Measurements from ENCODE around the gene VDR.

Gene VDR

GRCh38 chr12:47884501-47884900 lies 20.3 kb downstream of the VDR start:
- Mint-ChIP-seq H3K4me1 (peaks cover 21% of the 10 kb centered on the region), H3K36me3 (ENCODE audit: insufficient read depth) (peaks cover 3% of the 10 kb centered on the region), H3K9me3 (no peaks in the 10 kb centered on the region), H3K4me3 (no peak overlapping the region), H3K27ac (ENCODE audit: low read depth) (no peak overlapping the region), H3K27me3 (peaks cover 11% of the 10 kb centered on the region)
- ATAC-seq (replicated peaks; ENCODE audit: extremely low read depth, poor library complexity, severe bottlenecking): no peak
- no peak for DNase-seq (ENCODE audit: low spot score in 2 of 2)

GRCh38 chr12:47883663-47884195 lies 21.1 kb downstream of the VDR start:
- Mint-ChIP-seq H3K4me1 (peaks cover 19% of the 10 kb centered on the region), H3K36me3 (ENCODE audit: insufficient read depth) (peaks cover 3% of the 10 kb centered on the region), H3K27ac (ENCODE audit: low read depth) (no peak overlapping the region)

GRCh38 chr12:47882781-47883546 lies 21.8 kb downstream of the VDR start:
- DNase-seq (ENCODE audit: low spot score in 2 of 2) (no peak), ATAC-seq (replicated peaks; ENCODE audit: extremely low read depth, poor library complexity, severe bottlenecking) (no peak)
- H3K27me3 Mint-ChIP-seq: peaks cover 11% of the 10 kb centered on the region
- peak overlapping the region; percentile 59 for H3K4me3 Mint-ChIP-seq
- peaks cover 15% of the 10 kb centered on the region for H3K4me1 Mint-ChIP-seq
- H3K36me3 Mint-ChIP-seq (ENCODE audit: insufficient read depth): peaks cover 3% of the 10 kb centered on the region
- H3K9me3 Mint-ChIP-seq: no peaks in the 10 kb centered on the region
- no peak overlapping the region for H3K27ac Mint-ChIP-seq (ENCODE audit: low read depth)

More at GRCh38 chr12:47883663-47884195, 21.1 kb downstream of the VDR start:
- DNase-seq (ENCODE audit: low spot score in 2 of 2) (no peak), ATAC-seq (replicated peaks; ENCODE audit: extremely low read depth, poor library complexity, severe bottlenecking) (no peak)
- Mint-ChIP-seq H3K27me3 (peaks cover 11% of the 10 kb centered on the region), H3K4me3 (no peak overlapping the region), H3K9me3 (no peaks in the 10 kb centered on the region)

GRCh38 chr12:47881826-47882427 lies 22.9 kb downstream of the VDR start:
- no peaks in the 10 kb centered on the region for H3K9me3 Mint-ChIP-seq
- H3K4me3 Mint-ChIP-seq: peak overlapping the region; percentile 43
- H3K27me3 Mint-ChIP-seq: peaks cover 11% of the 10 kb centered on the region
- H3K27ac Mint-ChIP-seq (ENCODE audit: low read depth): no peak overlapping the region
- DNase-seq (ENCODE audit: low spot score in 2 of 2): no peak
- H3K36me3 Mint-ChIP-seq (ENCODE audit: insufficient read depth): peaks cover 3% of the 10 kb centered on the region
- H3K4me1 Mint-ChIP-seq: peaks cover 15% of the 10 kb centered on the region
- no peak for ATAC-seq (replicated peaks; ENCODE audit: extremely low read depth, poor library complexity, severe bottlenecking)

GRCh38 chr12:47881051-47881450 lies 23.7 kb downstream of the VDR start:
- DNase-seq (ENCODE audit: low spot score in 2 of 2) (no peak), ATAC-seq (replicated peaks; ENCODE audit: extremely low read depth, poor library complexity, severe bottlenecking) (no peak)
- no peak overlapping the region for H3K4me3 Mint-ChIP-seq
- H3K36me3 Mint-ChIP-seq (ENCODE audit: insufficient read depth): peaks cover 3% of the 10 kb centered on the region
- H3K4me1 Mint-ChIP-seq: peaks cover 15% of the 10 kb centered on the region
- no peak overlapping the region for H3K27ac Mint-ChIP-seq (ENCODE audit: low read depth)
- H3K9me3 Mint-ChIP-seq: no peaks in the 10 kb centered on the region
- peaks cover 11% of the 10 kb centered on the region for H3K27me3 Mint-ChIP-seq

GRCh38 chr12:47878918-47879481 lies 25.8 kb downstream of the VDR start:
- H3K9me3 Mint-ChIP-seq: no peaks in the 10 kb centered on the region
- no peak overlapping the region for H3K27ac Mint-ChIP-seq (ENCODE audit: low read depth)
- ATAC-seq (replicated peaks; ENCODE audit: extremely low read depth, poor library complexity, severe bottlenecking): no peak
- H3K36me3 Mint-ChIP-seq (ENCODE audit: insufficient read depth): no peaks in the 10 kb centered on the region
- peaks cover 6% of the 10 kb centered on the region for H3K4me1 Mint-ChIP-seq
- H3K27me3 Mint-ChIP-seq: peaks cover 11% of the 10 kb centered on the region
- H3K4me3 Mint-ChIP-seq: no peak overlapping the region
- no peak for DNase-seq (ENCODE audit: low spot score in 2 of 2)

- Mint-ChIP-seq H3K27ac (ENCODE audit: low read depth) (no peak overlapping the region), H3K9me3 (no peaks in the 10 kb centered on the region), H3K27me3 (peaks cover 11% of the 10 kb centered on the region), H3K36me3 (ENCODE audit: insufficient read depth) (peaks cover 3% of the 10 kb centered on the region), H3K4me1 (peaks cover 6% of the 10 kb centered on the region), H3K4me3 (no peak overlapping the region)
- ATAC-seq (replicated peaks; ENCODE audit: extremely low read depth, poor library complexity, severe bottlenecking) (no peak), DNase-seq (ENCODE audit: low spot score in 2 of 2) (no peak)
Measured at GRCh38 chr12:47878293-47878917, 26.4 kb downstream of the VDR start.

- ATAC-seq (replicated peaks; ENCODE audit: extremely low read depth, poor library complexity, severe bottlenecking) (no peak), DNase-seq (ENCODE audit: low spot score in 2 of 2) (no peak)
- peaks cover 8% of the 10 kb centered on the region for H3K27me3 Mint-ChIP-seq
- peaks cover 4% of the 10 kb centered on the region for H3K4me1 Mint-ChIP-seq
- H3K27ac Mint-ChIP-seq (ENCODE audit: low read depth): no peak overlapping the region
- H3K36me3 Mint-ChIP-seq (ENCODE audit: insufficient read depth): peaks cover 3% of the 10 kb centered on the region
- H3K9me3 Mint-ChIP-seq: no peaks in the 10 kb centered on the region
- no peak overlapping the region for H3K4me3 Mint-ChIP-seq
Measured at GRCh38 chr12:47877081-47877480, 27.7 kb downstream of the VDR start.

- no peak for ATAC-seq (replicated peaks; ENCODE audit: extremely low read depth, poor library complexity, severe bottlenecking)
- no peak overlapping the region for H3K27ac Mint-ChIP-seq (ENCODE audit: low read depth)
Measured at GRCh38 chr12:47876440-47876960, 28.3 kb downstream of the VDR start.

DNA sequence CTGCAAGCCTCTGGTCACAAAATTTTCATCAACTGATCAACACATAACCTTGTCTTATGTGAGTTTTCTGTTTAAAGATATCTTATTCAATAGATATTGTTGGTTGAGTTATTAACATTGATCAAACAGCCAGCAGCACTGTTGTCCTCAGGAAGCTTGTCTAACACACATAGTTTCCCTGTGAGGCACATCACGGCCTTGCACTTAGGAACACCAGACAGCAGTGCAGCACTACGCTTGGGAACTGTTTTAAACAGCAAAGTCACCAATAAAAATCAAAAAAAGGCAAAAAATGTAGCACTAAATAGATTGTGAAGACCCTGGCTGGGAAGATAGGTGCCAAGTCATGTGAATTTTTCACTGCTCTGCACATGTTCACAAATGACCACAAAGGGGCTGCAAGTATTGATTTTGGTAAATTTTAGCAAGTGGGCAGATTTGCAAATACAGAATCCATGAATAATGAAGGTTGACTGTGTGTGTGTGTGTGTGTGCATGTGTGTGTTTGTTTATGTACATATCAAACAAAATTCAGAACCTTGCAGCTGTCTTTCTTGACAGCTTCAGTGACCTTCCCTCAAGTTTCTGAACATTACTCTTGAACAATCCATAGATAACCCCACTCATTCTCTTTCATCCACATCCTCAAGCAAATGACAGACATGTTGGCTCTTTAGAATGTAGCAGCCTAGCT lies 28.9 kb downstream of the VDR start:
- Mint-ChIP-seq H3K36me3 (ENCODE audit: insufficient read depth) (peaks cover 3% of the 10 kb centered on the region), H3K4me1 (no peaks in the 10 kb centered on the region), H3K9me3 (no peaks in the 10 kb centered on the region), H3K4me3 (no peak overlapping the region), H3K27ac (ENCODE audit: low read depth) (no peak overlapping the region), H3K27me3 (no peaks in the 10 kb centered on the region)
- ATAC-seq (replicated peaks; ENCODE audit: extremely low read depth, poor library complexity, severe bottlenecking): no peak
- DNase-seq (ENCODE audit: low spot score in 2 of 2): no peak

More at GRCh38 chr12:47876440-47876960, 28.3 kb downstream of the VDR start:
- Mint-ChIP-seq H3K9me3 (no peaks in the 10 kb centered on the region), H3K4me1 (no peaks in the 10 kb centered on the region), H3K36me3 (ENCODE audit: insufficient read depth) (peaks cover 3% of the 10 kb centered on the region), H3K4me3 (no peak overlapping the region), H3K27me3 (peaks cover 2% of the 10 kb centered on the region)
- DNase-seq (ENCODE audit: low spot score in 2 of 2): no peak

DNA sequence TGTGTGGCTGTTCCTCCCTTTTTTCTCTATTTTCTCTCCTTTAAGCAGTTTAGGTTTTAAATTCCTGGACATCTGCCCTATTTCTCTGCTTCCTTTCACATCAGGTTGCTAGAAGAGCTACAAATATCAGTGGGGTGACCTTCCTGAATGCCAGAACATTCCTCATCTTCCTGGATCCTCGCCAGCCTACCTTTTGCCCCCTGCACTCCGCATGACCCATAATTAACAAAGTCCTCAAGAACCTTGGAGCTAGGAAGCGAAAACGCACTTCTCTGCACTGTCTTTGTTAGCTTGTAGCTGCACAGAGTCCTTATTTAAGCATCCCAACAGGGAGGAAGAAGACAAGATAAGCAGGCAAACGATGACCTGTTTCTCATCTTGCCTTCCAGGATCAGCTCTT lies 30.5 kb downstream of the VDR start:
- DNase-seq (ENCODE audit: low spot score in 2 of 2) (no peak), ATAC-seq (replicated peaks; ENCODE audit: extremely low read depth, poor library complexity, severe bottlenecking) (no peak)
- Mint-ChIP-seq H3K9me3 (no peaks in the 10 kb centered on the region), H3K4me3 (no peak overlapping the region), H3K36me3 (ENCODE audit: insufficient read depth) (peaks cover 5% of the 10 kb centered on the region), H3K27me3 (no peaks in the 10 kb centered on the region), H3K4me1 (no peaks in the 10 kb centered on the region), H3K27ac (ENCODE audit: low read depth) (no peak overlapping the region)
